NCI-H446 treated with DMSO at 0.1 percent for 48 hours (cell line): ENCODE results near the gene IKZF1.

ENCODE experiments used
- DNase-seq: peaks from one replicate; lab custom pipeline; 2025; lab: John Stamatoyannopoulos, UW

IKZF1 gene

DNA sequence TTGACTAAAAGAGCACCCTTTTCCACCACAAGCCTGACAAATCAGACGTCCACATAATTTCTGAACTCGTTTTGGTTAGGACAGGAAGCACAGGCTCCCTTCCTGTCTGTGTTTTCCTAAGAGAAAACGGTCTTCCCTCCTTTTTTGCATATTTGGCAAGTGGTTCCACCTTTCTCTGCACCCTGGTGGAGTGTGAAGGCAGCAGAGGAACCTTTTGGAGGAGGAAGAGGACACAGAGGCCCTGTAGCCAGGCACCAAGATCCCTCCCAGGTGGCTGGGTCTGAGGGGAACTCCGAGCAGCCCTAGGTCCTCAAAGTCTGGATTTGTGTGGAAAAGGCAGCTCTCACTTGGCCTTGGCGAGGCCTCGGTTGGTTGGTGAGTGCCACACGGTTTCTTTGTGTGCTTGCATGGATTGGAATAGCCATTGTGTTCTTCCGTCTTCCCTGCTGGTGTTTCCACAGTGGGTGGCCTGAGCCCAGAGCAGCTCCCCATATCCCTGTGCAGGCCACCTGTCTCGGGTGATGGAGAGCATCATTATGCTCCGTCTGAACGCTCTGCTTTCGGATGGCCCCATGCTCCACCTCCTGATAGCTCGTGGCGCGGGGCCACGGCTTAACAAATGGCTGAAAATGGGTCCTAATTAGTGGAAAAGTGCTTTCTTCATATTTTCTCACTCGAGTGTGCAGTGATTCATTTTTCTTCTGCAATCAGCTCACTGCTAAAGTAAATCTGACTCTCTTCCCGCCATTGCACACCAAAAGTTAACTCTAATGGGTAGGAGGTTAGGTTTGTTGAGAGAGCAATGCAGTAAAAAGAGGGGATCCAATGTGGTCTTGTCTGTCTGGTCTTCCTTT lies 4.2 kb downstream of the IKZF1 start:
- DNase-seq: no peak

DNA sequence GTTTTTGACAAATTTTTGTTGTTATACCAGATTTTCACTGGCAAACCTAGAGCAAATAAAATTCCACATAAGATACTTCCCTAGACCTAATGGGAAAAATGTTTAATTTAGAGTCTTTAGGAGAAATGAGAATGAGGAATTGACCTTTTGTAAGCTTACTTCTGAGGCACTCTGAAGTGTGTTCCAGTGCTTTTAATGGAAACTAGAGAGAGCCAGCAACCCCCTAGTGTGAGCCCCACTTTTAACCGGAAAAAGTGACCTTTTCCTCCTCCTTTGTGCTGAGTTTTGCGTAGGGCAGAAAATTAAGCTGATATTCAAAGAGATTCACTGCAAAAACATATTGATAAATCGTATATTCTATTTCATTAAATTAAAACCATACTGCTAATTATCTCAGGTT lies 5.2 kb downstream of the IKZF1 start:
- DNase-seq: no peak

DNA sequence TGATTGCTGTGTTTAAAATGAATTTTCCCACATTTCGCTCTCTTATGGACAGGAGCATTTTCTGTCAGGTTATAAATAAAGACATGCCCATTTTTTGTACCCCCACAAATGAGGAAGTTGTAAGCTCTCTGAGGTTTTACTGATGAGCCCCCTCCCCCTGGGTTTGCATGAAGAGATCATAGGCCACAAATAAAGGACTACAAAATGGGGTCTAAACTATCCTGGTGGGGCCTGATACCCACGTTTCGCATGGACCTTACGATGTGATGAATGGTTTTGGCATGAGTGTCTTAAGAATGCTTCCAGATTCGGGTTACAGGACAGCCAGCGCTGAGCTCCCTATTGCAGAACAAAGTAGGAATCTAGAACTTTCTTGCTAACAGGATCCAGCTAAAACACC lies 5.8 kb downstream of the IKZF1 start:
- no peak for DNase-seq

DNA sequence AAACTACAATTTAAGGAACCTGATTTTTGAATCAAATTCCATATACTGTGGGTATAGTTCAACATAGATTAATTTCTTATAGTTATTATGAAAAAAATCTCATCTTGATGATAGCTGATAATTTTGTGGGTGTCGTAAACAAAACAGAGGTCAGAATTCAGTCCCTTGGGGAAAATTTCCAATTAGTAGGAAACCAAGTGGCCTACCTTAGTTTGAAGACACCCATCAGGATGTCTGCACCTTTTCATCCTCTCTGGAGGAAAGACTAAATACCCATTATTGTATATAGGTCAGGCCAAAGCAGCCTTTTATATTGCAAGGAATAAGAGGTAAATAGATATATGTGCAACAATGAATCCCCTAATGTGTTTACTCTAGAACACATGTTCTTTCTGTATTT lies 6.4 kb downstream of the IKZF1 start:
- DNase-seq: no peak

DNA sequence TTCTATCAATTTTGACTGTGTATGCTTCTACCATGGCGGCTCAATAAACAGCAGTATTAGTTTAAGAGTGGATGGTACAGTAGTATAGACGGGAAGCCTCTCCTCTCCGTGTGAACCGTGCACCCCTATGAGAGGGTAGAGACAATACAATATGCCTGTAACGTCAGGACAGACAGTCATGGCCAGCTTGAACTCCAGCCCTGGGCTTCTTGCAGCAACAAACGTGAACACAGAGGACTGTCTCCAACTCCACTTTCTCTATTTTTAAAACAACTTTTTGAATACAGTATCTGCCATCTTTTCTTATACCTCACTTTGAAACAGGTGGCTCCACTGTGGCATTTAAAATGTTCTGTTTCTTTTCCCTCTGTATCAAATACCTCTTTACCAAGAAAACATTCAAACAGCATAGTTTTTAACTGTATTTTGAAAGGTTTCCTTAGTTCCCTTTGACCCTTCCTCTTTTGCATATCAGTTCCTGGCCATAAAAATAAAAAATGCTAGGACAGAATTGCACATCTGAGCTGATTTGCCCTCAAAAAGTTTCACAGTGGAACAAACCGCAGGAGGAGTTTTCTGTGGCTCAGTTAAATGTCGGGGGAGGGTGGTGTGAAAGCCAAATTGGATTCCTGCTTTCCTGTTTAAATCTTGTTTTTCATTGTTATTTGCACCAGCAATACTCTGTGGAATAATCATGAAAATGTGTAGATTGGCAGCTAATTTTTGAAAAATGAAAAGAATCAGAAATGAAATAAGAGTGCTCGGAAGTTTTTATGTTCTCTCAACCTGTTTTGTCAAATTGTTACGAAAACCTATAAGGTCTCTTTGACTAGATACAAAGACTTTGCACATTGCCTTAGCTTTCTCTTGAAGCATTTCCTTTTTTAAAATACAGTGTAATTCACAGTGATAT lies 8.0 kb downstream of the IKZF1 start:
- no peak for DNase-seq

DNA sequence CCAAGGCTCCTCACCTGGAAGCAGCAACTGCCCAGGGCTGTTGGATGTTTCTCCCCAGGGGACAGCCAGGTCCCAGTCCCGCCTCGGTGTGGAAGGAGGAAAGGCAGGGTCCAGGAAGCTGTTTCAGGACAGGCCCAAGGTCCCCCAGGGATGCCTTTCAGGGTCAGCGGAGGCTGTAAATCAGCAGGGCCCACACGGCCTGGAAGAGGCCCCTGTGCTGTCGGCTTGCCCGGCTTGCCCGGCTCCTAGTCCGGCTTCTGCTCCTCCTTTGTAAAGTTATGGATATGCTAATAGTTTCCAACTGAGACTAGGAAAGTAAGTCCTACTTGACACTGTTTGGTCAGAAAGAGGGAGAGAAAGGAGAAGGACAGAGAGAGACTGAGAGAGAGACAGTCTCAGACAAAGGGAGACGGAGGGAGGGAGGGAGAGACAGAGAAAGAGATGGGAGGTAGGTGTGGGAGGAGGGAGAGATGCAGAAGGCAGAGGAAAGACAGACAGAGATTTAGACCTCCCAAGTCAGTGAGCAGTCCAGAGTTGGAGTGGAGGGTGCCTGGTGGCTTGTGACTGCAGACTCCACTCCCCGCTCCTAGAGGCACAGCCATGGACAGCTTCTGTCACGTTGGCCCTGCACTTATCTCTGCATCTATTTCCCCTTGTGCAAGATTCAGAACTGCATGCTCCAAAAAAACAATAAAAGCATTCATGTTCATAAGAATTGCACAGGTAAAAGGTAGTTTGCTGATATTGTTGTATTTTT lies 10.5 kb downstream of the IKZF1 start:
- no peak for DNase-seq

DNA sequence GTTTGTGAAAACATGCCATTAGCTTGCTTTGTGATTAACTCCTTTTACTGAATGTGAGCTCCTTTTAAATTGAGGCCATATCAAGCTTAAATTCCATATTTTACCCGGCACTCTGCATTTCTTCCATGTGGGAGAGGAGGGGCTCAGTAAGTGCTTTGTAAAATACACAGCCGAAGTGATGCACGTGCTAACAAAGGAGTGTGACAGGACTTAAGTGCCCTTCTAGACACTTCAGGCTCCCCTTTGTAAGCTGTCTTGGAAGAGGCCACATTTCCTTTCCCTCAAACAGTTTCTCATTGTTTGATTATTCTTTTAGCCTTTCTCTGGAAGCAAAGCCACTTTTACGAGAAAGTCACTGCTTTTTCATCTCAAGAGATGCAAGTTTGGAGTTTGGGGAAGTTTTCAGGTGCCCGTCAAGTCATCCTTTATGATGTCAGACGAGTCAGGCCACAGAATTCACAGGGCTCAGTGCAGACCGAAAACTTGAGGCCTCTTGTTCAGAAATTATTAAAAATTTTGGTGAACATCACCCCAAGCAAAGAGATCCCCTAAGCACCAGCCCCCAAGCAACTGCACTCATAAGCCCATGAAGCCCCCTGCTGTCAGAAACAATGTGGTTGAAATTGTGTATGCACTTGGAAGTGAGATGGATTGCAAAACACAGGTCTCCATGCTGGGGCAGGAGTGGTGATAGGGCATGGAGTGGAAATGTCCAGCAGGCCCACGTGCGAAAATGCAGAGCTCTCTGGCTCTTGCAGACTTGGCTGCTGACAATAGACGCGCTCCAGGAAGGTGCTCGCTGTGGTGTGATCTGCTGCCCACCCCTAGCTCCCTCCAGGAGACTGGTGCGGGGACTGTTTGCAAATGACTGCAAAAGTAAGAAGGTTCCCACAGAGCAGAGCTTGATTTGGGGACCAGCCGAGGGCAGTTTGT lies 11.5 kb downstream of the IKZF1 start:
- no peak for DNase-seq

DNA sequence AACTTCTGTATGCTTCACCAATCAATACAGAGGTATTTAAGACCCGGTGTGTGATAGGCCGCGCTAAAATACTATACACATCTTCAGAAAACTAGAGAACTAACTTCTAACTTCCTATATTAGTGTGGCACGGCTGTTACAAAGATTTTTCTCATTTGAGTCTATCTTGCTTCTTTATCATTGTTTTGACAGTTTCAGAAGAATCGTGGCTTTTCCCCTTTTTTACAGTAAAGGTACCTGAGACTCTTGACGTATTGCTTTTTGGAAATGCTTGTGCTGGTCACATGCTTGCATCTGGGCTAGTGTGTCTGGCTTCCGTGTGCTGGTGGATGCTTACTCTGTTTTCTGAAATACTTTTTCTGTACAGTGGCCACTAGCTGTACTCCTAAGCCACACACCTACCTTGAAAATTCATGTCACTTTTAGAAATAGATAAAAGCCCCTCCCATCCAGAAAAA lies 12.7 kb downstream of the IKZF1 start:
- DNase-seq: no peak

DNA sequence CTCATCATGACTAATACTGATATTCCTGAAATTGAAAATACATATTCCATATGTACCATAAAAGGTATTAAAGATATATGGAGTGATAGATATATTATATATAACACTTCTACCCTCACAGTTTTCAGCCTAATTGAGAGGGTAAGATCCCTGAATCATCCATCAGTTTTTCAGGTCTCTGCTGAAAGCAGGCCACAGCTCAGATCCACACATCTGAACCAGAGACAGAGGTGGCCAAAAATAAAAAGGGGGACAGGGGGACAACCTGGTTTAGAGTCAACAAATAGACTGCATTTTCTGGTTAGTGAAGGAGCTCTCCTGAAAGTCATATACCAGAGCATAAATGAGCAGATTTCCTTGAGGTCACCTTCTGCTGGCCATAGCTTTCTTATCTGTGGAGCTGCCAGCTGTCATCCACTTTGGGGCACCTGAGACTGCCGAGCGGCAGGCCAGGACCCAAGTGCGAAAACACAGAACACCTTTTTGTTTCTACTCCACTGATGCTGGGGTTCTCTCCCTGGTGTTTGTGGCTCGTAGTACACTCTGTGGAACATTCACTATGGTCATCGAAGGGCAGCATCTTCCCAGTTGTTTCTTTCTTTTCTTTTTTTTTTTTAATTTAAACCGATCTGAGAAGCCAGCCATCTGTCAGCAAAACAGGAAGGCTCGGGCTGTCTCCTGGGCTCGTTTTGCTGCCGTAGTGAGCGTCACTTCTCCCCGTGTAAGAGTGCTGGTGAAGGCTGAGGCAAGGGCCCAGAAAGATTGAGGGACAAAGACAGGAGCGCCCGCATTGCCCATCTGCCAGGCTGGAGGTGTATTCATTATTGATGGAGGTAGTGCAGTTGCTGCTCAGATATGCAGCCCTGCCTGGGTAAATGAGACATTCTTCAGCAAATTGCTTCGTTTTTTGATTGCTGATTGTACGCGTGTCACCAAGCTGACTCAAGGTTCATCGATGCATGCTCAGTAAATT lies 13.5 kb downstream of the IKZF1 start:
- no peak for DNase-seq

DNA sequence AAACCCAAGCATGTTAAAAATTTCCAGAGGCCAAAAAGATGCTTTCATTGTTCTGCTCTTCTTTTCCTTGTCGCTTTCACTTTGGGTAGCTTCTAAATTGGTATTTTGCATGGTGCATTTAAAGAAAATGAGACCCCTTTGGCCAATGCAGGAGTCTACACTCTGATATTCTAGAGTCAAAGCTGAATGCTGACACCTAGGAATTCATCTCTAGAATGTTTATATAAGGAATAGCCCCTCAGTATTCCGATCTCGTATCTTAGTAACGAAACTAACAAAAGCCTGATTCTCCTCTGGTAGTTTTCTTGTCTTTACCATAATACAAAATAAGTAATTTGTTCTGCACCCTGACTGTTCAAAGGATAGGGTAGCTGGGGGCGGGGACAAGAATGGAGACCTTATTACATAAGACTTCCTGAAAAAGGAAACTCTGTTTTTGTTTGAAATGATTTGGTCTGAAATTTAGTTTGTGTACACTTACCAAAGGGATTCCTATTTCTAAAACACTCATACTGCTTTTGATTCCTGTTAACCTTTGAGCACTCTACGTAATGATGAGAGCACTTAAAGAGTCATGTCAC lies 17.1 kb downstream of the IKZF1 start:
- DNase-seq: no peak

DNA sequence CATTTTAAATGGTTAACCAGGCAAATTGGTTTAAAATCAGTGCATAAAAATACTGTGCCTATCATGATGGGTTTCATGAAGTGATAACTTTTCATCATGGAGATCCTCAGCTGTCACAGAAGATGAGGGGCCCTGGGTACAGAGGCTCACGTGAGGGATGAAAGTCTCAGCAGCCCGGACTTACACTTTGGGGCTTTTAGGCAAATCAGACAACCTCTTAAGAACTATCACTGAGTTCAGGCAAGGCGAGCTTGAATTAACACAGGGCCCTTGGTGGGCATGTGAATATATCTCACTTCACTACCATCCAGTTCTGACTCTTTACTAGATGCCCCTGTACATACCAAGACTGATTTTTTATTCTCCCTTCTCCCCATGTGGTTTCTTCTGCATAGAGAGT lies 19.6 kb downstream of the IKZF1 start:
- DNase-seq: no peak

DNA sequence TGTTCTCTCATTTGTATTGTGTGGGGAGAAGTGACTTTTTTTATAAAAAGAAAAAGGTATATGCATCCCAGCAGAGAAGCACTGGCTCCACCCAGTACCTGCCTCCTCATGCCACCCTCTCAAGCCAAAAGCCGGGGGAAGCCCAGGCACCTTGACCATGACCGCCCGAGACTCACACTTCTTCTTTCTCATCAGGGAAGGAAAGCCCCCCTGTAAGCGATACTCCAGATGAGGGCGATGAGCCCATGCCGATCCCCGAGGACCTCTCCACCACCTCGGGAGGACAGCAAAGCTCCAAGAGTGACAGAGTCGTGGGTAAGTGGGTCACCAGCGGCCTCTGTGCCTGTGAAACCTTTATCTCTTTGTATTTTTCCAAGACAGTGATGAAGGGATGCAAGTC lies 22.9 kb downstream of the IKZF1 start:
- no peak for DNase-seq

DNA sequence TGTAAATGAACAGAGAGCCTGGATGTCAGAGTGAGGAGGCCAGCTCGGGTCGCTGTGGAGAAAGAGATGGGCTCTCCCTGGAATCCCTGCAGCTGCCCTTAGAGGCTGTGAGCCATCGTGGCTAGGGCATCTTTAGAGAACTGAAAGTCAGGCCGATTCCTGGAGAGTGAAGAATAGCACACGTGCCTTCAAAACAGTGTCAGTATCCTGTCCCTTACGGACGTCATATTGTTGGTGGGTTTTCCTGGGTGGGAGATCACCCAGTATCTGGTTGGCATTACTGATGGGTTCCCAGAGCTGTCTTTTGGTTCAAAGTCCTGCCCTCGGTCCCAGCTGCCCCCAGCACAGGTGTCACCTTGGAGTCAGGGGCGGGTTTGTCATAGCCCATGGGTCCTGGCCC lies 25.3 kb downstream of the IKZF1 start:
- DNase-seq: no peak

DNA sequence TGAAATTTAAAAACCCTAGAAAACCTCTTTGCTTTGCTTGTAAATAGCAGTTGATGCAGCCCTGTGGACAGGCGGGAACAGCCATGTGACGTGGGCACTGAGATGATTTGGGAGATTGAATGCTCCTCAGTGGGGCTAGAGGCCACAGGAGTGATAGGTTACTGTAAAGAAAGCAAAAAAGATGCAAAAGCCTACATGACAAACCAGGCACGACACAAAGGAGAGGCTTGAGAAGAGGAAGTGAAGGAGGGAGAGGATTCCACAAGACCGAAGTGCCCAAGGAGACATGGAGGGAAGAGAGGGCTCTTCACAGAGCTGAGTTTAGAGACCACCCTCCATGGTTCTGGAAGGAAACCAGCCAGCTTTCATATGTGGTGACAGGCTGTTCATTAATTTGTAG lies 25.7 kb downstream of the IKZF1 start:
- no peak for DNase-seq

DNA sequence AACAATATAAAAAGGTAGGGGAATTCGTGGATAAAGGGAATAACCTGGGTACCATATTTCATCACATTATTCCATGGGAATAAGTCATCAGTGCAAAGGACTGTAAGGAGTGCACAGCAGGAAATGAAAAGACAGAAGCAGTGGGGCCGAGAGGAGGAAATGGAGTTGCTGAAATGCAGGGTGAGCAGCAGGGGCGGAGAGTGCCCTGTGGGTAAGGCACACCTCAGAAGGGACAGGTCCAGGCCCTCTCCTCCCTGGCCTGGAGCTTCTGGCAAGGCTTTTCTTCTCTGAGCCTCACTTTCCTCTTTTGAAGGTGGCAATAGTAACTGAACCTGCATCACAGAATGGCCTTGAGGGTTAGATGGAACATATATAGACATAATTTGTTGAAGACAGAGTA lies 26.2 kb downstream of the IKZF1 start:
- no peak for DNase-seq

DNA sequence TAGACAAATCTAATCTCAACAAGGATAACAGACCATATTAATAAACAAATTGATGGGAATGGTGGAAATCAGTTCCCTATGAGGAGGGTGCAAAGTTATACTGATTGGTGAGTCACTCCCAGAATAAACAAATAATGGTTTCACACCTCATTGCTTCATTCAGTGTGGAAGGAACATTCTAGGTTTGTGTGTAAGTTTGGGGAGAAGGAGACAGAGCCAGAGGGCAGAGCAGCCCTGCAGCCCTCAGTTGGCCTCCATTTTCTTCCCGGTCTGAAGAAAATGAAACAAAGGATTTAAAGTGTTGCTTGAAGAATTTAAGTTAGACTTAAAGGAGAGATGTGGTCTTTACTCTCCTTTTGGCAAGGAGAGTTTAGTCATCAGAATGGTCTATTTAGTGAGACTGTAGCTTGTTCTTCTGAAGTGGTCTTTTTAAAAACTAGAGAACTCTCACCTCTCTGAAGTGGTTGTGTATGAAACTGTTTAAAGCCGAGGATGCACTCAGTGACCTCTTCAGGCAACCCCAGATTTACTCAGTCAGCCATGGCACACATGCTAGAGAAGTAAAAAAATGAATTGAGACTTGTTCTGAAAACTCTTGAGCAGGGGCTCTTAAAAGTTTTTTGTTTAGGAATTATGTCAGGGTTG lies 27.2 kb downstream of the IKZF1 start:
- DNase-seq: no peak

DNA sequence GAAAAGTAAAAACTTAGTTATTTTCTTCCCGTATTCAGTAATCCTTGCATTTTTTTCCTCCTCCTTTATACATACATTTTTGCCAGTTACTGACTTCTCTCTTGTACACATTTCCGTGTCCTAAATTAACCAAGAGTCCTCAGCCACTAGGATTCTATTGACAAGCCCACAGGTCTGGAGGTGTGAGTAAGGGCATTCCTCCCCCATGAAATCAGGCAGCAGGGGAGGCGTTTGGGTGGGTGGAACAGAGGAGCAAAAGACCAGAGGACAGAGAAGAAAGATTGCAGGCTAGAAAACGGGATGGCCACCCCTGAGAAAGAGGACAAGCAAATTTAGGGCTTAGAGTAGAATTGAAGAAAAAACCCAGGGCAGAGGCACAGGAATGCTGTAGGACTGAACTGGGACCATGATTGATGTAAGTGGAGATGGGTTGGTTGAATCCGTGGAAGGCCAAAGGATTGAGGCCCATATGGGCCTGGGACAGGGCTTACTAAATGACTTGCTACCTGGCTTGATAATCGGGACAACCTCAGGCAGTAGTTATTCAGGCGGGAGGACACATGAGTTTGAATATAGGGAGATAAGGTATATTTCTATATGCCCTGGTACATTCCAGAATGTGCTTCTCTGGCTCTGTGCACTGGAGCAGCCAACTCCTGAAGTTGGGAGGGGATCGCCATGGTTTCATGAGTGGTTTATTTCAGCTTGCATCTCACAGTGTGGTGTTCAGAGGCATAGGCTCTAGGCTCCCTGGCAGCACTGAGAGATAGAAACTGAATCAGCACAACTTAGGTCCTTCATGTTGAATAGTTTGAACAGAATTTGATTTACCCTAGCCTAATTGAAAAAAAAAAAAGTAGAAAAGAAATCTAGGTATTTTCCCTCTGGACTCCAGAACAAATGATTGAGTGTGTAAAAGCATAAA lies 28.0 kb downstream of the IKZF1 start:
- no peak for DNase-seq

DNA sequence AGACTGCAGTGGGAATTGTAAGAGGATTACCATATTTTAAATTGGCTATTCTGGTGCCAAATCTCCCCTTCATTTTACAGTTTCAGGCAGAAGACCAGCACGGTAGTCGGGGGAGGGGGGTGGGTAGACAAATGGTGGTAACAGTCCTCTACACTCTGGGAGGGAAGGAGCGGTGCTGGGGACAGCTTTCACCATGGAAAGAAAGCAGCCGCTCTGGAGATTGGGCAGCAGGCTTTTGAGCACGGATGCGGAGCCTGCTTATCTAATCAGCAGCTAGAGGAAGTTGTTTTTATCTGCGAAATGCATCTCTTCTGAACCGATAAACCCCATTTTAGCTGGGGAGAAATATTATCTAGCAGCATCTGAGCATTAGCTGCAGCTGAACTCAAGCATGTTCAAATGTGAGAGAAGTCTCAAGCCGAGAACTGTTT lies 28.7 kb downstream of the IKZF1 start:
- no peak for DNase-seq
